NOMO-1 treated with dmso at 0.1 percent for 144 hours (cell line): Measurements from ENCODE around the gene SECTM1.
A peak's percentile ranks its signal among the peaks of the same experiment; 100 is the strongest.

Source experiments
- DNase-seq: peaks from one replicate; lab custom pipeline; 2025; ENCODE audit not compliant: unreplicated experiment; lab: John Stamatoyannopoulos, UW

SECTM1 gene

DNA sequence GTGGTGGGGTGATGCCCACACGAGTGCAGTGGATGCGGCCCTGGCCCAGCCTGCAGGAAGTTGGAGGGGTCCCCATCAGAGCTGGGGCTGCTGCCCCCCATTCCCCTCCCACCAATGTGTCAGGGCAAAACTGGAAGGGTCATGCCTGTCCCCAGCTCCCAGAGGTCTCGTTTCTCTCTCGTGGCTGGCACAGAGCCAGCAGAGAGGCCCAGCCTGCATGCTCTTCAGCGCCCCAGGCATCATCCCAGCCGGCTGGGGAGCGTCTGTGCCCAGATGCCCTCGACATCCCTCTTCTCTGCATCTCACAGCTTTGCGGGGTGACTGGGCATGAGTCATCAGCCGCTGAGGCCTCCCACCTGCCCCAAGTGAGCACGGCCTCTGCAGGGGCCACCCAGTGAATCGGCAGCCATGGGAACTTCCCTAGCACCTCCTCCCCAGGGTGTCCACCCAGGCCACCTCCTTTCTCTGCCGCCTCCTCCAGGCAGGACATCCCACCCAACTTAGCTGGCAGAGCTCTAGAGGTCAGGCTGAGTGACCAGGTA, 50.3 kb downstream of the SECTM1 start:
- no peak for DNase-seq

DNA sequence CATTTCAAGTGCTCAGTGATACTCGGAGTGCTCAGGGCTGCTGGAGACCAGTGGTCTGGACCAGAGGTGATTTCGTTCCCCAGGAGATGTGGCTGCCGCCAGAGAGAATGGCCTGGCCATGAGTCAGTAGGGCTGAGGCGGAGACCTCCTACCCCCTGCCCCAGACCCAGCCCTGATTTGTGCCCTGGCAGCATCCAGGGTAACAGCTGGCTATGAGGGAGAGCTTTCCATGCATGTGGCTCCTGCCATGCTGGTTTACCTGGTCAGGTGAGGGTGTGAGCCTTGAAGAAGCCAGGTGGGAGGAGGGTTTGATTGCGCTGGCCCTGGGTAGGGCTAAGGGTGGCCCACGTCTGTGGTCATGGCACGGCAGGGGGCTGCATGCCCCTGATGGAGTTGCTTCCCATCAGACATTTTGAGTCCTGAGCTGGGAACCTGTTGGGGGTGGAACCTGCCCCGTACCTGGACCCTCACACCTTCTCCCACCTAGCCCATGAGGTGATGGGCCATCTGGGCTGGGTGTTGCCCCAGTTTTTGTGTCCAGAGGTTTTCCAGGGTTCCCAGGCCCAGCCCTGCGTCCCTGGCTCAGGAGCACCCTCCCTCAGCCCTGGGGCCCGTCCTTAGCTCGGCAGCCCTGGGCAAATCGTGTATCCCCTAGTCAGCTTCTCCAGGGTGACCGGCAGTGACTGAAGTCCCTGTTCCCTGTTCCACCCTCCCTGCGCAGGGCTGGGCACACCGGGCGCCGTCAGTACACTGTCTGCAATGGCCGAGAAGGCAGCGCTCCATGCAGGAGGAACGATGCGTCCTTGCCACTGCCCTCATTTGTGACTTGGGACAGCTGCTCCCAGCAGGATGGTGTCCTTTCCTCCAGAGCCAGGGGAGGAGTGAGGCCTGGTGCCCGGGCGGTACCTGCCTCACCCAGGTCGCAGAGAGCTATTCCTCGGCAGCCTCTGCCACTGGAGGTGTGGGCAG, 51.0 kb downstream of the SECTM1 start:
- DNase-seq = no peak

DNA sequence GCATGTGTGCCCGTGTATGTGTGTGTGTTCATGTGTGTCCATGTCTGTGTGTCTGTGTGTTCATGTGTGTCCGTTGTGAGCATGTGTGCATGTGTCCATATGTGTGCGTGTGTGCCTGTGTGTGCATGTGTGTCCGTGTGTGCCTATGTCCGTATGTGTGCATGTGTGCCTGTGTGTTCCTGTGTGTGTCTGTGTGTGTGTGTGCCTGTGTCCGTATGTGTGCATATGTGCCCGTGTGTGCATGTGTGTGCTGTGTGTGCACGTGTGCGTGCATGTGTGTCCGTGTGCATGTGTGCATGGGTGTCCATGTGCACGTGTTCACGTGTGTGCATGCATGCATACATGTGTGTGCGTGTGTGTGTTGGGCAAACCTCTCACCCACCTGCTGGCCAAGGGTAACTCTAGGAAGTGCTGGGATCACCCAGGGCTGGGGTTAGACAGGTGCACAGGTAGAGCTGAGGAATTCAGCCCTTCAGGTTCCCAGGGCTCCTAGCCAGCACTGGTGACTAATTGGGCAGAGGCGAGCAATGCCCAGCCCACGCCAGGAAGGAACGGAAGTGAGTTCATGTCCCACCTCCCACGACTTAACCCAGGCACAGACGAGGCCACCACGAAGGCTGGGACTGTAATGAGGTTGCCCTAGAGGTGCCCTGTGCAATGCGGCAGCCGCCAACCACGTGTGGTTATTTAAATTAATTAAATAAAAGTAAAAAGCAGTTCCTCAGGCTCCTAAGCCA, 51.9 kb downstream of the SECTM1 start:
- DNase-seq = no peak

DNA sequence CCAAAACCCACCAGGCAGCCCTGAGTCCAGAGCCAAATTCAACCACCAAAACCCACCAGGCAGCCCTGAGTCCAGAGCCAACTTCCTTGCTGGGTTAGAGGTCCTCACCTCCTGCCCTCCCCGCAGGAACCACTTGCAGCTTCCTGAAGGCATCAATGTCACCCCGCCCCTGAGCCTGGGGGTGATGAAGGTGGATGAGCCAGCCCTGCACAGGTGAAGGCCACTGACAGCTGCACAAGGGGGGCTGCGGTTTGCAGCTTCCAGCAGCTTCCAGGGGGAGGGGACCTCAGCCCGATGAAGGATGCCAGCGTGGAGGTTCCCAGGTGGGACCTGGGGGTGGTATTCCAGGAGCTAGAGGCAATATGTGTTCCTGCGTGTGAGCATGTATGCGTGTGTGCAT, 52.5 kb downstream of the SECTM1 start:
- DNase-seq = no peak

DNA sequence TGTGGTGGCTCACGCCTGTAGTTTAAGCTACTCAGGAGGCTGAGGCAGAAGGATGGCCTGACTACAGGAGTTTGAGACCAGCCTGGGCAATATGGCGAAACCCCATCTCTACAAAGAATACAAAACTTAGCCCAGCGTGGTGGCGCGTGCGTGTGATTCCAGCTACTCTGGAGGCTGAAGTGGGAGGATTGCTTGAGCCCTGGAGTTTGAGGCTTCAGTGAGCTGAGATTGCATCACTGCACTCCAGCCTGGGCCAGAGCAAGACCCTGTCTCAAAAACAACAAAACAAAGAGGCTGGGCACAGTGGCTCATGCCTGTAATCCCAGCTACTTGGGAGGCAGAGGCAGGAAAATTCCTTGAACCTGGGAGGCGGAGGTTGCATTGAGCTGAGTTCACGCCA, 53.0 kb downstream of the SECTM1 start:
- no peak for DNase-seq

DNA sequence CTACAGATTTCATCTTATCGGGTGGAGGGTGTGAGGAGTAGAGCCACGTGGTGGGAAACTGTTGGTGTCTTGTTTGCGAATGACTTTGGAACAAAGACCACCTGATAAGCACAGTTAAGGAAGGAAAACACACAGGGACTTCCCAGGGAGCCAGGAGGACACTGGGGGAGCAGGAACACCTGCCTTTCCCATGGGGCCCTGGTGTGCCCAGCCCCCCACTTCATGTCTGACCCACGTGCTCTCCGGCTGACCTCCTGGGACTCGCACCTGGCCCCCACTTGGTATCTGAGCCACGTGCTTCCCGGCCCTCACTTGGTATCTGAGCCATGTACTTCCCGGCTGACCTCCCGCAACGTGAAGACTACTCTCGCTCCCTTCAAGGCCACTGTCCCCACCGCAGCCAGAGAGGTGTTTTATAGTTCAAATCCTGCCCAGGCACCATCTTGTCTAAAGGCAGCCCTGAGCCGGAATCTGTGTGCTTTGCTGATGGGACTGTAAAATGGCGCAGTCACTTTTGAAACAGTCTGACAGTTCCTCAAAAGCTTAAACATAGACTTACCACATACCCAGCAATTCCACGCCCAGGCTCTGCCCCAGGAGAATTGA, 54.7 kb downstream of the SECTM1 start:
- peak; percentile 52 for DNase-seq

DNA sequence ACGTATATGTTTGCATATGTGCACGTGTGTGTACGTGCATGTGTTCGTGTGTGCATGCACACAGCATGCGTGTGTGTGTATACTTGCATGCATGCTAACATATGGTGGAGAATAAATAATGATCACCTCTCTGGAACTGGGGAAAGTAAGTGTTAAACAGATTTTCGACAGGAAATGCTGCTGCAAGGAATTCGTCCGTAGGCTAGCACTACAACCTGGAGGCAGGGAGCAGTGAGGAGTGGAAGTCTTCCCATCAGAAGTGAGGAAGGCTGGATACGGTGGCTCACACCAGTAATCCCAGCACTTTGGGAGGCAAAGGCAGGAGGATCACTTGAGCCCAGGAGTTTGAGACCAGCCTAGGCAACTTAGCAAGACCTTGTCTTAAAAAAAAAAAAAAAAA, 55.3 kb downstream of the SECTM1 start:
- no peak for DNase-seq

DNA sequence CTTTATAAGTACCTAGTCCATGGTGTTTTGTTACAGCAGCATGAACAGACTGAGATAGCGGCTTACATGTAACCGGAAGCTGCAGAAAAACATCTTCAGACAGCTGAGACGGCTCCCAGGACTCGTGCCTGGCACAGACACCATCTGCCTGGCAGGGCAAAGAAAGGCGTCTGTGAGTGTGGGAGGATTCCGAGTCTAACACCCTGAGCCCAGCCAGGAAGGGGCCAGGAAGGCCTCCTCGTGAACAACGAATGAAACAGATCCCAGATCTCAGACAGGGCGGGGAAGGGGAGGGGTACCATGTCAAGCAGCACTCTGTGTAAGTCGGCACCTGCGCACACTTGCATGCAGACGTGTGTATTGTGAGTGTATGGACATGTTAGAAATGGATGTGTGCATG, 55.7 kb downstream of the SECTM1 start:
- DNase-seq = no peak

DNA sequence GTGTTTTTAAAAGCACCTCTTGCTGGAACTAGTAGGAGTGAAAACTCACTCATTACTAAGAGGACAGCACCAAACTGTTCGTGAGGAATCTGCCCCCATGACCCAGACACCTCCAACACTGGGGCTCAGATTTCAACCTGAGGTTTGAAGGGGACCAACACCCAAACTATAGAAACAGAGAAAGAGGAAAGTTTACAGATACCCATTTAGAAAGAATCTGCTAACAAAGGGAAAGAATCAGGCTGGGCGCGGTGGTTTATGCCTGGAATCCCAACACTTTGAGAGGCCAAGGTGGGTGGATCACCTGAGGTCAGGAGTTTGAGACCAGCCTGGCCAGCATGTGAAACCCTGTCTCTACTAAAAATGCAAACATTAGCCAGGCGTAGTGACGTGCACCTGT, 56.6 kb downstream of the SECTM1 start:
- DNase-seq = no peak

DNA sequence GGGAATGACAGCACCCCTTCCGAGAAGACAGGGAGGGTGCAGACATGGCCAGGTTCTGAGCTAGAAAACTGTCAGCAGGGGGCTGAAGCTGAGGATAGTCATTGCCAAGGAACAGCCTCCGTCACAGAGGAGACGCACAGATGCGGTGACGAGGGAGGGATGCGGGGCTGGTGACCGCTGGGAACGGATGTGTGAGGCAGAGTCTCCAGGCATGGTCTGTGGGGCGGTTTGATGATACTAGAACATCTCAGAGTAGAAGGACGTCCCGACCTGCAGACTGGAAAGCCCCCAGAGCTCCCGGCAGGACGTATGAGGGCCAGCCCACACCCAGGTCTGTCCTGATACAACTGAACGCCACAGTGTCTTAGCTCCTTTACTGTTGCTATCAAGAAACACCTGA, 58.2 kb downstream of the SECTM1 start:
- no peak for DNase-seq

DNA sequence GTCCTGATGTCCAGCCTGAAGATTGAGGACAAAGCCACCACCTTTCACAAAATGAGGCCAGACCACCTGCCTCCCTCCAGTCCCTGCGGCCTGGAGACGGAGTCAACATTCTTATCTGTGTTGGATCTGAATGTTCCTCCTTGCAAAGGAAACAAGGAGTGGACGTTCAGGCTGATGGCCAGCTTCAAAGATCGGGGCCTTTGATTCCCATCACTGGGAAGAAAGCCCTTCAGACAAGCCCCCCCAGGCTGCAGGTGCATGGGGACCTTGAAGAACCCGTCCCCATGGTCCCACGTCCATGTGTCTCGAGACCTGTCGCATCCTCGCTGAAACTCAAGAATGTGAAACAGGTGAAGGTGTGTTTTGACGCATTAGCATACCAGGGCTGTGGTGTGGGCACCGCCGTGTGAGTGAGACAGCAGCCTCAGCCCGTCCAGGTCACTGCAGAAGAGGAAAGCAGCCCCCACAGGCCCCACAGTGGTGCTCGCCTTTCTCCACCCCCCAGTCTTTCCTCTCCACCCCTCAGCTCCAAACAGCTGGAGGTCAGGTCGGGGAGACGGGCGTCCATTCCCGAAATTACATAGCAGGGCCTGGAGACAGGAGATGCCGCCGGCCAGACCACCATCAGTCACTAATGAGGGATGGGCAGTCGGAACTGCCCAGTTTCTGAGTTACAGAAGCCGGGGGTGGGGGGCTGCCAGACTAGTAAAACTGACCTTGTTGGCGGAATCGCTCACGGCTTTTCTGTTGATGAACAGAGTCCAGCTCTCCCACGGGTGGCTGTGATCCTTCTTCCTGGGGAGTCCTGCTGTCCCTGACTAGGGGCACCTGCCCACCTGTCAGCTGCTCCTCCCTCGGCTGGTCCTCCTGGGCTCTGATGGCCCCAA, 59.2 kb downstream of the SECTM1 start:
- DNase-seq = no peak

DNA sequence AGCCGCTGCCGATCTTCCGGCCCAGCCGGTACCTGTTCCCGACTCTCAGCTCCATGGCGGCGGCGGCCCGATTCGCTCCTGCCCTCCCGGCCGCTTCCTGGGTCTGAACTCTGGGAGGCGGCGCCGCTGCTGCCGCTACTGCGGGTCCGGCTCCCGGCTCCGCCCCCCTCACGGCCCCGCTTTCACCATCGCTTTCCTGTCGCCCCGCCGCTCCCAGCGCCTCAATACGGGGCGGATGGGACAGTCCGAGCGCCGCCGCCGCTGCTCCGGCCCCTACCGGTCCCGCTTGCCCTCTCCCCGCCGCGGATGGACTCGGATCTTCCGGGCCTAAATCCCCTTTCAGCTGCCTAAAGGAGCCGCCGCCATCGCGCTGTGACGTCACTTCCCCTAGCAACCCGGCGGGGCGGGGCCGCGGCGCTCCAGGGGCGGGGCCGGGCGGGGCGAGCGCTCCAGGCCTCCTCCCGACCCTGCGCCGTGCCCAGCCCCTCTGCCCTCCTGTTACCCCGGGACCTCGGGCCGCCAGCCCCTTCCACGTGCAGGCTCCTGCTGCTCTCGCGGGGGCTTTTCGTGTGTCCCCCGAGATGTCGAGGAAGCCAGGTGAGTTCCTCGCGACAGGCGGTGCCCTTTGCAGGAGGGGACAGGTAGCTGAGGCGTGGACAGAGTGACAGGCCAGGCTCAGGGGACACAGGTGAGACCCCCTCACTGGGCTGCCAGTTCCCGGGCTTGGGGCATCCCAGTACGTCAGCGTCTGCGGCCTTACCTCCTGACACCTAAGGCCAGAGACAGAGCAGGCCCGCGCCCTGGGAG, 60.0 kb downstream of the SECTM1 start, which contains the start of gene CSNK1D:
Gene CSNK1D, minus strand, starts transcription at position 374 of the 807 bp plus-strand sequence. Its CDS starts 319 bp downstream, at position 55.
- DNase-seq = peak; percentile 70

DNA sequence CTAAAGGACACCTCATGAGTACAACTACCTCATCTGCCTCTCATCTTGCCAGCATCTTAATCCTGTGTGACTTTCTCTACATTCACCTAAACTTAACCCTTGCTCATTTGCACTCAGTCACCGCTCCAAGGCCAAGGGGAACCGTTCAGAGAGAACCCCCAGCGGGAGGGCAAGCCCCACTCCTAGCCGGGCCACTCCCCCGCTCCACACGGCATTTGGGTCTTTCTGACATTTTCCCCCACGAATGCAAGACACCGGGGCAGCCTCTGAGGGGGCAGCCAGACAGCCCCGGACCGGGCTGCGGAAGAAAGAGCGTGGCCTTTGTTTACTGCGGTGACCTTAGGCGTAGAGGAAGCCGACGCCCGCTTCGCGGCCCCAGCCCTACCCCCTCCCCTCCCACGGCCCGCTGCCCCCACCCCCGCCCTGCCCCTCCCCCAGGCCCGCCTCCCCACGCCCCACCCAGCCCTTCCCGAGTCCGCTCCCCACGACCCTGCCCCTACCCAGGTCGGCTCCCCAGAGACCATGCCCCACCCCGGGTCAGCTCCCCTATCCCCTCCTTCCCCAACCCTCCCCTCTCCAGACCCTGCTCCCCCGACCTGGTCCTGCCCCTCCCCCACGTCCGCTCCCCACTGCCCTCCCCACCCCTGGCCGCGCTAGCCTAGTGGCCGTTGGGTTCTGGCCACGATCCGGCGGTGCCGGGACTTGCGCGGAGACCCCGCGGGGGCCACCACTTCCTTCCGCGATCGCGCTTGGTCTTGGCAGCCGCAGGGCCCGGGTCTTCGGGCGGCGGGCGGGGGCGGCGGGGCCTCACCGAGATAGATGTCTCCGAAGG, 60.9 kb downstream of the SECTM1 start:
- DNase-seq = no peak

DNA sequence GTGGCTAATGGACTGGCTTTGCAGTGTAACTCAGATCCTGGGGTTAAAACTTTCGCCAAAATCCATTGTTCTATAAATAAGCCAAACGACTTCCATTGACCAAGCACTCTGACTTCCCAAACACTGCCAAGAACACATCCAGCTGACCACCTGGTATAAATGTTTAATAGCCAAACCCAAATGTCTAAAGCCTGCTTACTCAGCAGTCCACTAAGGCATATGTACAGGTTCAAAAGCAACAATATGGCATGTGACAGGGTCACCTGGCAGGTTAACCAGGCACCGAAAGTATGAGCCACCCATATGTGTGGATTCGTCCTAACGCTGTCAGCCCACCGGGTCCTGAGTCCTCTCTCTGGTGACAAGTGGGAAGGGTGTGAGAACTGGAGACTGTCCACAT, 62.2 kb downstream of the SECTM1 start:
- no peak for DNase-seq
